SK-N-SH treated with all-trans-retinoic acid at 6 μM for 48 hours (cell line): Measurements from ENCODE around the gene RNH1.

Source experiments
- ATAC-seq: fragments of 200-7000 bp; cut with Tn5 transposase; 3 replicates; pipeline ENCODE4 v1.9.1; 2020; ENCODE audit warnings: mild to moderate bottlenecking, moderate library complexity
- ARNTL ChIP-seq: fragments of 450-650 bp; formaldehyde crosslinking; IDR thresholded peaks from 2 replicates; pipeline ENCODE4 v1.5.0; 2020; ENCODE audit warnings: low read depth, mild to moderate bottlenecking, moderate library complexity, borderline replicate concordance
- CREB5 ChIP-seq: fragments of 250-450 bp; sonication (Bioruptor Pico); IDR thresholded peaks from 2 replicates; pipeline ENCODE4 v1.5.1; 2020; ENCODE audit warnings: low read depth, mild to moderate bottlenecking, moderate library complexity
- CSRNP3 ChIP-seq: fragments of 250-450 bp; sonication (Bioruptor Pico); IDR thresholded peaks from 2 replicates; pipeline ENCODE4 v1.5.1; 2021; ENCODE audit warnings: mild to moderate bottlenecking, moderate library complexity
- ESRRG ChIP-seq: fragments of 250-450 bp; sonication (Bioruptor Pico); IDR thresholded peaks from 2 replicates; pipeline ENCODE4 v1.6.1; 2021; ENCODE audit warnings: mild to moderate bottlenecking
- ISL1 ChIP-seq: fragments of 250-450 bp; sonication (Bioruptor Pico); IDR thresholded peaks from 2 replicates; pipeline ENCODE4 v2.1.2; 2022; ENCODE audit warnings: mild to moderate bottlenecking, moderate library complexity
- OSR1 ChIP-seq: fragments of 250-450 bp; sonication (Bioruptor Pico); IDR thresholded peaks from 2 replicates; pipeline ENCODE4 v1.8.0; 2022; ENCODE audit warnings: moderate library complexity, mild to moderate bottlenecking, inconsistent platforms
- PATZ1 ChIP-seq: fragments of 250-450 bp; sonication (Bioruptor Pico); IDR thresholded peaks from 2 replicates; pipeline ENCODE4 v1.8.0; 2020; ENCODE audit warnings: mild to moderate bottlenecking, moderate library complexity, borderline replicate concordance
- PPARA ChIP-seq: fragments of 250-450 bp; sonication (Bioruptor Pico); IDR thresholded peaks from 2 replicates; pipeline ENCODE4 v1.5.0; 2020; ENCODE audit warnings: mild to moderate bottlenecking, borderline replicate concordance
- RARB ChIP-seq: fragments of 250-450 bp; sonication (Bioruptor Pico); IDR thresholded peaks from 2 replicates; pipeline ENCODE4 v1.8.0; 2021; ENCODE audit warnings: mild to moderate bottlenecking, moderate library complexity
- SNAI2 ChIP-seq: fragments of 250-450 bp; sonication (Bioruptor Pico); IDR thresholded peaks from 2 replicates; pipeline ENCODE4 v1.5.0; 2020; ENCODE audit warnings: mild to moderate bottlenecking, moderate library complexity
- TCF4 ChIP-seq: fragments of 250-450 bp; sonication (Bioruptor Pico); IDR thresholded peaks from 2 replicates; pipeline ENCODE4 v1.8.0; 2021; ENCODE audit warnings: mild to moderate bottlenecking, moderate library complexity, borderline replicate concordance
- TSHZ2 ChIP-seq: fragments of 250-450 bp; sonication (Bioruptor Pico); IDR thresholded peaks from 2 replicates; pipeline ENCODE4 v1.5.0; 2020; ENCODE audit warnings: mild to moderate bottlenecking, moderate library complexity
- ZC3H10 ChIP-seq: fragments of 250-450 bp; sonication (Bioruptor Pico); IDR thresholded peaks from 2 replicates; pipeline ENCODE4 v1.5.1; 2021; ENCODE audit warnings: mild to moderate bottlenecking, moderate library complexity
- ZNF565 ChIP-seq: fragments of 450-650 bp; formaldehyde crosslinking; conservative IDR thresholded peaks from 2 replicates; pipeline ENCODE4 v1.5.0; 2020; ENCODE audit warnings: low read depth, mild to moderate bottlenecking, moderate library complexity
- ZNF8 ChIP-seq: fragments of 450-650 bp; formaldehyde crosslinking; IDR thresholded peaks from 2 replicates; pipeline ENCODE4 v1.5.0; 2020; ENCODE audit warnings: mild to moderate bottlenecking, moderate library complexity
- TF ChIP-seq, protein P1 (sequence below): fragments of 250-450 bp; sonication (Bioruptor Pico); IDR thresholded peaks from 2 replicates; pipeline ENCODE4 v1.8.0; 2021; ENCODE audit warnings: low read depth, mild to moderate bottlenecking, moderate library complexity, borderline replicate concordance

Gene RNH1

GRCh38 chr11:488062-488461 is 19.0 kb downstream of the RNH1 start (continued):
- TF ChIP-seq, protein P1, sequence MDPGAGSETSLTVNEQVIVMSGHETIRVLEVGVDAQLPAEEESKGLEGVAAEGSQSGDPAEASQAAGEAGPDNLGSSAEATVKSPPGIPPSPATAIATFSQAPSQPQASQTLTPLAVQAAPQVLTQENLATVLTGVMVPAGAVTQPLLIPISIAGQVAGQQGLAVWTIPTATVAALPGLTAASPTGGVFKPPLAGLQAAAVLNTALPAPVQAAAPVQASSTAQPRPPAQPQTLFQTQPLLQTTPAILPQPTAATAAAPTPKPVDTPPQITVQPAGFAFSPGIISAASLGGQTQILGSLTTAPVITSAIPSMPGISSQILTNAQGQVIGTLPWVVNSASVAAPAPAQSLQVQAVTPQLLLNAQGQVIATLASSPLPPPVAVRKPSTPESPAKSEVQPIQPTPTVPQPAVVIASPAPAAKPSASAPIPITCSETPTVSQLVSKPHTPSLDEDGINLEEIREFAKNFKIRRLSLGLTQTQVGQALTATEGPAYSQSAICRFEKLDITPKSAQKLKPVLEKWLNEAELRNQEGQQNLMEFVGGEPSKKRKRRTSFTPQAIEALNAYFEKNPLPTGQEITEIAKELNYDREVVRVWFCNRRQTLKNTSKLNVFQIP (CRISPR knock-in tag): no peak
- TF ChIP-seq PPARA (CRISPR knock-in tag): no peak

GRCh38 chr11:487571-488021 is 19.4 kb downstream of the RNH1 start:
- TF ChIP-seq TSHZ2 (CRISPR knock-in tag): no peak
- no peak for TF ChIP-seq ZNF8
- TF ChIP-seq ESRRG: no peak
- no peak for TF ChIP-seq OSR1 (CRISPR knock-in tag)
- TF ChIP-seq PATZ1 (CRISPR knock-in tag): no peak
- no peak for TF ChIP-seq ARNTL (CRISPR knock-in tag)
- no peak for TF ChIP-seq ZC3H10 (CRISPR knock-in tag)
- TF ChIP-seq CREB5 (CRISPR knock-in tag): no peak
- no peak for TF ChIP-seq RARB (CRISPR knock-in tag)
- ATAC-seq: no peak

DNA sequence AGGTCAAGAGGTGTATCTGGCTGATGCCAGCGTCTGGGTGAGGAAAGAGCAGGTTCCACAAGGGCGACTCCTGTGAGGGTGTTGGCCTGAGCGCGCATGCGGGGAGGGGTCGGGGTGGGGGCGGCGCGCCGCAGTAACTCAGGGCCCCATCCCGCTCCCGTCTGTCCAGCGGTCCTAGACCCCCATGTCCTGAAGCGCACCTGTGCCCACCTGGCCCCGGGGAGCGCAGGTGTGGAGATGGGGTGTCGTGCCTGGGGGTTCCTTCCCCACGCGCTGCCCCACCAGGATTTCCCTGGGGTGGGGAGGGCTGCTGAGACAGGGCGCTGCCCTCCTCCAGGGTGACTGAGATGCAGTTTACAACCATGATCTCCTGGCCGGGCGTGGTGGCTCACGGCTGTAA is 20.9 kb downstream of the RNH1 start:
- TF ChIP-seq ARNTL (CRISPR knock-in tag) (no peak), ESRRG (no peak), ISL1 (CRISPR knock-in tag) (no peak), CREB5 (CRISPR knock-in tag) (no peak), CSRNP3 (CRISPR knock-in tag) (no peak), OSR1 (CRISPR knock-in tag) (no peak), ZNF565 (CRISPR knock-in tag) (no peak), SNAI2 (CRISPR knock-in tag) (no peak), PATZ1 (CRISPR knock-in tag) (no peak), TCF4 (no peak)

More for the DNA sequence above, 20.9 kb downstream of the RNH1 start:
- ATAC-seq: no peak
